Measurements from ENCODE around the gene PKHD1. TPM values are rescaled to one million over a fixed set of nuclear protein-coding genes. Genes with fewer than 3 reads are reported as not detected.

The PKHD1 gene
- total RNA-seq, 1 donor from 2014 or later: 1.6 TPM

GRCh38 chr6:51578994-51579393 is 508.4 kb downstream of the PKHD1 start:
- no peaks in the 10 kb centered on the region for H3K27me3 ChIP-seq (ENCODE audit: control insufficient read depth, insufficient read depth, low read length)

DNA sequence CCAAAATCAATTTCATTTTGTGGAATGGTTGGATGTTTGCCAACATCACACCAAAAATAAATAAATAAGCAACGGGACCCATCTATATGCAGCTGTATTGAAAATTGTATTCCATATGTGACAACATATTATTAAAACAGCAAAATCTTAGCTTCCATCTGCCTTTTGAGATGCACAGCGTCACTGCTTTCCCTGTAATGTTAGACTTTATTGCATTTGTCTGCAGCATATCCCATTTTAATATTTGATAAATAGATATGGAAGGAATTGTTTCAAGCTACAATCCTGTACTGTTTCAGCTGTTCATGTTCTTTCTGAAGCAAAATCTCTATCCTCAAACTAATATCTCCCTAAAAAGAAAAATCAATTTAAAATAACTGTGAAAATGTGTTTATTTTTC is 509.1 kb downstream of the PKHD1 start:
- no peaks in the 10 kb centered on the region for H3K27me3 ChIP-seq (ENCODE audit: control insufficient read depth, insufficient read depth, low read length)
- H3K4me3 ChIP-seq (ENCODE audit: low read depth, low read length): no peak overlapping the region
- DNase-seq (ENCODE audit: low read depth): no peak
- TF ChIP-seq CTCF (IDR thresholded peaks at IDR 0.05; ENCODE audit: insufficient read depth, low read length, poor library complexity, severe bottlenecking): no peak
- H3K36me3 ChIP-seq (ENCODE audit: control insufficient read depth, insufficient read depth, low read length): no peaks in the 10 kb centered on the region

More at GRCh38 chr6:51578994-51579393, 508.4 kb downstream of the PKHD1 start:
- DNase-seq (ENCODE audit: low read depth): no peak
- Histone ChIP-seq H3K4me3 (ENCODE audit: low read depth, low read length) (no peak overlapping the region), H3K36me3 (ENCODE audit: control insufficient read depth, insufficient read depth, low read length) (no peaks in the 10 kb centered on the region)
- no peak for TF ChIP-seq CTCF (IDR thresholded peaks at IDR 0.05; ENCODE audit: insufficient read depth, low read length, poor library complexity, severe bottlenecking)

- TF ChIP-seq CTCF (IDR thresholded peaks at IDR 0.05; ENCODE audit: insufficient read depth, low read length, poor library complexity, severe bottlenecking): no peak
- DNase-seq (ENCODE audit: low read depth): no peak
- Histone ChIP-seq H3K36me3 (ENCODE audit: control insufficient read depth, insufficient read depth, low read length) (no peaks in the 10 kb centered on the region), H3K27me3 (ENCODE audit: control insufficient read depth, insufficient read depth, low read length) (no peaks in the 10 kb centered on the region), H3K4me3 (ENCODE audit: low read depth, low read length) (no peak overlapping the region)
Observed at GRCh38 chr6:51574040-51574439, 513.4 kb downstream of the PKHD1 start.

DNA sequence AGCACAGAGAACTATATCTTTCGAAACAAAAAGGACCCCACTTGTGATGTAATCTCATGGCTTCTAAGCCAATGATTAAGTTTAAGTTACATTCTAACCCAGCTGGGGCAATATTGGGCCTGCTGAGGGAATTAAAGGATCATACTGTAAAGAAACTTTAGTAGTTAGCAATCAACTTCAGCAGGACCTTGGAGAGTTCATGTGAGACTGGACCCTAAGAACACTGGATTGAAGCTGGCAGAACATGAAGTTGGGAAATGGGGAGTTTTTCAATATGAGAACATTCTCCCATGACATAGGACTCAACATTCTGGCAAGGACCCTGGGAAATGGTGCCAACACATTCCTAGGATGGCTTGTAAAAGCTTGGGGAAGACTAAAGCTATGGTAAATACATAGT is 516.2 kb downstream of the PKHD1 start:
- DNase-seq (ENCODE audit: low read depth): no peak
- Histone ChIP-seq H3K27me3 (ENCODE audit: control insufficient read depth, insufficient read depth, low read length) (no peaks in the 10 kb centered on the region), H3K36me3 (ENCODE audit: control insufficient read depth, insufficient read depth, low read length) (no peaks in the 10 kb centered on the region), H3K4me3 (ENCODE audit: low read depth, low read length) (no peak overlapping the region)
- no peak for TF ChIP-seq CTCF (IDR thresholded peaks at IDR 0.05; ENCODE audit: insufficient read depth, low read length, poor library complexity, severe bottlenecking)

DNA sequence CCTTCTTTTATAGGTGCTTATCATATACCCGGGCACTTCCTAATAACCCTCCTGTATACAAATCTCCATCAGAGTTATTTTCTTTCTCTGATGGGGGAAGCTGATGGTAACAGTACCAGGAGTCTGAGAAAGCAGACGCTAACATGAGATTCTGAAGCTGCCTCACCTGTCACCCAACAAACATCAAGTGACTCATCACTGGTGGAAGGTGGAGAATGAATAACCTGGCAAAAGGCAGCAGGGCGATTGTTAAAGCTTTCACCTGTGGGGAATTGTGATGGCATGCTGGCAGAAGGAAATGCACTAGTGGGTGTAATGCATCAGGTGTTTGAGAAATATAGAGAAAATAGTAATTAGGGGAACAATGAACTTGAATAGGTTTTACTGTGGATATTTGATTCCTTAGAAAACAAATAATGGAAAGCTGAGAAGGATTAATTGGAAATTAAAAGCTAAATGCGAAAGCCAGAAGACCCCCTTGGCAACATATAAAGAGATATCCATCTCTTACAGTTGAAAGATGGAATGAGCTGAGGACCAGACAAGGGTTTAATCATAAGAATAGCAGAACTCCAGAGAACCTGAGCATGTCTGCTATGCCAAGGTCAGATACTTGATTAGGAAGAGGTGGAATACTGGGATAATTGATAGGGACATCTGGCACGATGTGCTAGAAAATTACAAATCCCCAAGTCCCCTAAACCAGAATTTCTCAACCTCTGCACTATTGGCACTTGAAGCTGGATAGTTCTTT is 517.1 kb downstream of the PKHD1 start:
- no peak for DNase-seq (ENCODE audit: low read depth)
- no peak overlapping the region for H3K4me3 ChIP-seq (ENCODE audit: low read depth, low read length)
- no peak for TF ChIP-seq CTCF (IDR thresholded peaks at IDR 0.05; ENCODE audit: insufficient read depth, low read length, poor library complexity, severe bottlenecking)
- no peaks in the 10 kb centered on the region for H3K36me3 ChIP-seq (ENCODE audit: control insufficient read depth, insufficient read depth, low read length)
- no peaks in the 10 kb centered on the region for H3K27me3 ChIP-seq (ENCODE audit: control insufficient read depth, insufficient read depth, low read length)

DNA sequence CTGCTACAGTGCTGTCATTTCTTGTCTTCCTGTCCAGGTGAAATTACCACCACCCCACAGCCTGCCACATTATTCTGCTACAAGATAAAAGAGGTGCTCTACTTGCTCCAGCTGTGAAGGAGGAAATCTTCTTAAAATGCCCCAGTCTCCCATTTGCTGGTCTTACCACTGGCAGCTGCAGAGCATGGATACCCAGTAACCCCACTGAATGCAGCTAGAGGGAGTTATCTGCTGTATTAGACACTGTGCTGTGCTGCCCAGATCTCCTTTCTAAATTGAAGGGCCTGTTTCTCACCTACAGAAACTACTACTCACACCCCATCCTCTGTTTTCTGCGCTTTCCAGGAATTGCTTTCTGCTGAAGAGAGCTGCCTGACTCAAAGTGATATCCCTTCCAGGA is 517.8 kb downstream of the PKHD1 start:
- Histone ChIP-seq H3K27me3 (ENCODE audit: control insufficient read depth, insufficient read depth, low read length) (no peaks in the 10 kb centered on the region), H3K36me3 (ENCODE audit: control insufficient read depth, insufficient read depth, low read length) (no peaks in the 10 kb centered on the region), H3K4me3 (ENCODE audit: low read depth, low read length) (no peak overlapping the region)
- DNase-seq (ENCODE audit: low read depth): no peak
- TF ChIP-seq CTCF (IDR thresholded peaks at IDR 0.05; ENCODE audit: insufficient read depth, low read length, poor library complexity, severe bottlenecking): no peak
